GM23338 (cell line): ENCODE measurements around the gene HRH2. TPM values are rescaled to one million over a fixed set of nuclear protein-coding genes. Genes with fewer than 3 reads are reported as not detected.

Experiments
- ATAC-seq: fragments of 200-7000 bp; cut with Tn5 transposase; 3 replicates; pipeline ENCODE4 v1.9.1; 2020
- DNase-seq: peaks from one replicate; pipeline ENCODE4 v3.0.0-alpha.2; 2015; ENCODE audit warnings: low spot score
- H2AFZ ChIP-seq: fragments of 200-600 bp; sonication (generic); 2 replicates; pipeline ENCODE4 v1.8.0; 2016; ENCODE audit warnings: antibody characterized with exemption, mild to moderate bottlenecking, moderate library complexity
- H3F3A ChIP-seq: fragments of 200-600 bp; sonication (generic); replicated peaks from 2 replicates; pipeline ENCODE4 v1.8.0; 2017; ENCODE audit warnings: antibody characterized with exemption, mixed run types, low read depth
- H3K27ac ChIP-seq: fragments of 200-600 bp; sonication (generic); 2 replicates; pipeline ENCODE4 v1.6.1; 2016; ENCODE audit warnings: low read depth
- H3K27me3 ChIP-seq: fragments of 200-600 bp; sonication (generic); 2 replicates; pipeline ENCODE4 v1.8.0; 2016; ENCODE audit warnings: mild to moderate bottlenecking, mixed run types, moderate library complexity; ENCODE audit not compliant: insufficient read depth
- H3K36me3 ChIP-seq: fragments of 200-600 bp; sonication (generic); 2 replicates; pipeline ENCODE4 v1.8.0; 2016; ENCODE audit warnings: mild to moderate bottlenecking; ENCODE audit not compliant: insufficient read depth
- H3K4me1 ChIP-seq: fragments of 200-600 bp; sonication (generic); 2 replicates; pipeline ENCODE4 v1.8.0; 2016; ENCODE audit warnings: mild to moderate bottlenecking, moderate library complexity; ENCODE audit not compliant: insufficient read depth
- H3K4me2 ChIP-seq: fragments of 200-600 bp; sonication (generic); 2 replicates; pipeline ENCODE4 v1.7.1; 2017; ENCODE audit warnings: mixed run types
- H3K4me3 ChIP-seq: fragments of 200-600 bp; sonication (generic); 2 replicates; pipeline ENCODE4 v1.6.1; 2016; ENCODE audit warnings: mixed run types
- H3K79me2 ChIP-seq: fragments of 200-600 bp; sonication (generic); replicated peaks from 2 replicates; pipeline ENCODE4 v1.8.0; 2017; ENCODE audit warnings: mild to moderate bottlenecking; ENCODE audit not compliant: insufficient read depth
- H3K9me2 ChIP-seq: fragments of 200-600 bp; sonication (generic); 2 replicates; pipeline ENCODE4 v1.8.0; 2017; ENCODE audit not compliant: insufficient read depth
- H4K20me1 ChIP-seq: fragments of 200-600 bp; sonication (generic); replicated peaks from 2 replicates; pipeline ENCODE4 v1.8.0; 2017; ENCODE audit warnings: mild to moderate bottlenecking; ENCODE audit not compliant: insufficient read depth
- H3K27ac Mint-ChIP-seq: 2 replicates; pipeline ENCODE4 v1.8.0; 2020; ENCODE audit warnings: inconsistent platforms, mild to moderate bottlenecking, moderate library complexity, mixed read lengths
- H3K27me3 Mint-ChIP-seq: 3 replicates; pipeline ENCODE4 v1.8.0; 2022; ENCODE audit warnings: low read depth, mild to moderate bottlenecking, moderate library complexity, mixed read lengths, inconsistent platforms; ENCODE audit not compliant: insufficient read depth, poor library complexity
- H3K36me3 Mint-ChIP-seq: 3 replicates; pipeline ENCODE4 v1.8.0; 2021; ENCODE audit warnings: low read depth, mild to moderate bottlenecking, inconsistent platforms, moderate library complexity, mixed read lengths
- H3K4me1 Mint-ChIP-seq: 3 replicates; pipeline ENCODE4 v1.8.0; 2020; ENCODE audit warnings: mild to moderate bottlenecking, inconsistent platforms, mixed read lengths
- H3K4me3 Mint-ChIP-seq: 3 replicates; pipeline ENCODE4 v1.8.0; 2021; ENCODE audit warnings: moderate library complexity, mild to moderate bottlenecking, inconsistent platforms, mixed read lengths
- H3K9me3 Mint-ChIP-seq: 3 replicates; pipeline ENCODE4 v1.8.0; 2020; ENCODE audit warnings: moderate library complexity, mild to moderate bottlenecking, inconsistent platforms, mixed read lengths
- CREB1 ChIP-seq: fragments of 250-450 bp; sonication (Bioruptor Pico); IDR thresholded peaks from 2 replicates; pipeline ENCODE4 v1.5.0; 2020; ENCODE audit warnings: low read depth, mild to moderate bottlenecking, moderate library complexity
- CTCF ChIP-seq, 2 experiments: fragments of 200-600 bp in 1 of 2; sonication (generic) in 1 of 2; conservative IDR thresholded peaks; 2 replicates each; pipeline versions ENCODE4 v1.5.1 to v1.6.1; 2016 to 2017; ENCODE audit warnings: antibody characterized with exemption in 2 of 2, low read depth in 2 of 2, mild to moderate bottlenecking in 2 of 2, moderate library complexity in 1 of 2
- ETS1 ChIP-seq: IDR thresholded peaks from 2 replicates; pipeline ENCODE4 v1.6.1; 2016; ENCODE audit warnings: antibody characterized with exemption
- EZH2 ChIP-seq: fragments of 200-600 bp; sonication (generic); IDR thresholded peaks from one replicate; pipeline ENCODE4 v1.8.0; 2017; ENCODE audit warnings: antibody characterized with exemption, mild to moderate bottlenecking, low read depth; ENCODE audit not compliant: unreplicated experiment
- EZH2phosphoT487 ChIP-seq: fragments of 200-600 bp; sonication (generic); IDR thresholded peaks from one replicate; pipeline ENCODE4 v1.8.1; 2018; ENCODE audit warnings: antibody characterized with exemption; ENCODE audit not compliant: unreplicated experiment
- JUNB ChIP-seq: IDR thresholded peaks from one replicate; pipeline ENCODE4 v1.6.1; 2016; ENCODE audit warnings: antibody characterized with exemption; ENCODE audit not compliant: unreplicated experiment
- NANOG ChIP-seq: IDR thresholded peaks from 2 replicates; pipeline ENCODE4 v1.6.1; 2016; ENCODE audit warnings: antibody characterized with exemption, borderline replicate concordance
- POLR2AphosphoS5 ChIP-seq: IDR thresholded peaks from 2 replicates; pipeline ENCODE4 v1.6.1; 2016; ENCODE audit warnings: antibody characterized with exemption, low read depth
- REST ChIP-seq: IDR thresholded peaks from one replicate; pipeline ENCODE4 v1.6.1; 2018; ENCODE audit warnings: antibody characterized with exemption; ENCODE audit not compliant: unreplicated experiment
- STAT1 ChIP-seq: IDR thresholded peaks from one replicate; pipeline ENCODE4 v1.6.1; 2016; ENCODE audit warnings: antibody characterized with exemption; ENCODE audit not compliant: unreplicated experiment
- ZNF114 ChIP-seq: fragments of 250-450 bp; sonication (Bioruptor Pico); IDR thresholded peaks from 2 replicates; pipeline ENCODE4 v1.5.0; 2020; ENCODE audit warnings: mild to moderate bottlenecking, moderate library complexity
- ZNF331 ChIP-seq: fragments of 250-450 bp; sonication (Bioruptor Pico); IDR thresholded peaks from 2 replicates; pipeline ENCODE4 v1.5.0; 2020; ENCODE audit warnings: low read depth, mild to moderate bottlenecking, moderate library complexity
- ZNF462 ChIP-seq: fragments of 250-450 bp; sonication (Bioruptor Pico); IDR thresholded peaks from 2 replicates; pipeline ENCODE4 v1.5.0; 2020; ENCODE audit warnings: mild to moderate bottlenecking, moderate library complexity
- polyA plus RNA-seq: library from polyadenylated mRNA; unstranded; fragments of >200 nt; fragmentation: Nextera tagmentation; extraction: Ambion mirVana; gene quantifications from 2 replicates; pipeline ENCODE4 v1.2.1, GENCODE V29; 2016
- total RNA-seq: library from RNA; depleted of rRNA; stranded (reverse); fragments of >200 nt; shearing (Covaris generic); gene quantifications from 2 replicates; pipeline ENCODE4 v1.2.3, GENCODE V29; 2014

HRH2 gene
- total and polyA plus RNA-seq, 2 experiments from 2014 or later = 6.8 to 7.0 TPM

GRCh38 chr5:175712681-175713085 lies 54.8 kb downstream of the HRH2 start:
- Mint-ChIP-seq H3K27ac (no peak overlapping the region), H3K27me3 (peaks cover 20% of the 10 kb centered on the region), H3K36me3 (peaks cover 71% of the 10 kb centered on the region), H3K4me1 (peaks cover 6% of the 10 kb centered on the region), H3K4me3 (no peak overlapping the region), H3K9me3 (peaks cover 63% of the 10 kb centered on the region)
- Histone ChIP-seq H3F3A (no peaks in the 10 kb centered on the region), H3K4me3 (no peak overlapping the region), H4K20me1 (no peaks in the 10 kb centered on the region), H3K79me2 (no peaks in the 10 kb centered on the region), H3K9me2 (no peaks in the 10 kb centered on the region), H3K4me2 (no peak overlapping the region), H3K27ac (no peak overlapping the region), H2AFZ (no peak overlapping the region), H3K36me3 (no peaks in the 10 kb centered on the region), H3K27me3 (no peaks in the 10 kb centered on the region), H3K4me1 (0 out of 2 replicates have a peak, but pooled peaks cover 4% of the 10 kb centered on the region)
- ATAC-seq = no peak
- TF ChIP-seq POLR2AphosphoS5 = no peak
- TF ChIP-seq CTCF (conservative IDR thresholded peaks at IDR 0.05; ENCODE audit: low read depth in 2 of 2) = no peak
- TF ChIP-seq JUNB = no peak
- TF ChIP-seq ZNF114 (CRISPR knock-in tag) = no peak
- no peak for TF ChIP-seq REST
- no peak for TF ChIP-seq ZNF331 (CRISPR knock-in tag)
- TF ChIP-seq ETS1 = no peak
- TF ChIP-seq NANOG = no peak
- TF ChIP-seq EZH2 = no peak
- TF ChIP-seq STAT1 = no peak
- no peak for TF ChIP-seq CREB1
- TF ChIP-seq ZNF462 = no peak
- no peak for TF ChIP-seq EZH2phosphoT487
- no peak for DNase-seq
